GM18907 (cell line): ENCODE data around the gene STK25.

Experiments
- ATAC-seq: cut with Tn5 transposase; IDR thresholded peaks from one replicate; pipeline ENCODE4 v1.9.1; 2021; ENCODE audit warnings: mild to moderate bottlenecking, moderate library complexity; ENCODE audit not compliant: unreplicated experiment

The STK25 gene

DNA sequence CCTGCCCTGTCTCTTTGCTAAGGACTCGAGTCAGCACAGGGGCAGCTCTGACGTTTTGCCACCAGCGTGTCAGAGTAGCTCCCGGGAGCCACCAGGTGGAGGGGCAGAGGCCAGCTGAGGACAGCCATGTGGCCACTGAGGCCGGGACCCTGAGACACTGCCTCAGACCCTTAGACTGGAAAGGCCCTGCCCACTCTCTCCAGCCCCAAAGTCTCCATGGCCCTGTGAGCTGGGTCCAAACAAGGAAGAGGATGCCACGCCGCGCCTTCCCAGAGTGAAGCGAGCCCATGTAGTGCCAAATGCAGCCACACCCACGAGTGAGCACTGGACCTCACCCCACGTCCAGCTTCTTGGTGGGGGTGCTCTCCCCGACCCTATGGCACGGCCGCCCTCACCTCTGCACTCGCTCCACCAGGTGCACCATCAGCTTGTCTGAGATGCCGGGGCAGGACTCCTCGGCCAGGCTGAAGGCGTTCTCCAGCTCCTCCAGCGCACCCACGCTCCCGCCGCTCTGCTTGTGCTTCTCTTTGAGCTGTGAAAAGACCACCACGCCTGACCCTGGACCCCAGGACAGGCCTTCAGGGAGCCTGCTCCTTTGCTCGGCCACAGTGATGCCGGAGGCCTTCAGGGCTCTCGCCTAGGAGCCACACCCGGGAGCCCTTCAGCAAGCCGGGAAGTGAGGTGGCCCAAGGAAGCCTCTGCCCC lies 12.2 kb downstream of the STK25 start:
- ATAC-seq: no peak

DNA sequence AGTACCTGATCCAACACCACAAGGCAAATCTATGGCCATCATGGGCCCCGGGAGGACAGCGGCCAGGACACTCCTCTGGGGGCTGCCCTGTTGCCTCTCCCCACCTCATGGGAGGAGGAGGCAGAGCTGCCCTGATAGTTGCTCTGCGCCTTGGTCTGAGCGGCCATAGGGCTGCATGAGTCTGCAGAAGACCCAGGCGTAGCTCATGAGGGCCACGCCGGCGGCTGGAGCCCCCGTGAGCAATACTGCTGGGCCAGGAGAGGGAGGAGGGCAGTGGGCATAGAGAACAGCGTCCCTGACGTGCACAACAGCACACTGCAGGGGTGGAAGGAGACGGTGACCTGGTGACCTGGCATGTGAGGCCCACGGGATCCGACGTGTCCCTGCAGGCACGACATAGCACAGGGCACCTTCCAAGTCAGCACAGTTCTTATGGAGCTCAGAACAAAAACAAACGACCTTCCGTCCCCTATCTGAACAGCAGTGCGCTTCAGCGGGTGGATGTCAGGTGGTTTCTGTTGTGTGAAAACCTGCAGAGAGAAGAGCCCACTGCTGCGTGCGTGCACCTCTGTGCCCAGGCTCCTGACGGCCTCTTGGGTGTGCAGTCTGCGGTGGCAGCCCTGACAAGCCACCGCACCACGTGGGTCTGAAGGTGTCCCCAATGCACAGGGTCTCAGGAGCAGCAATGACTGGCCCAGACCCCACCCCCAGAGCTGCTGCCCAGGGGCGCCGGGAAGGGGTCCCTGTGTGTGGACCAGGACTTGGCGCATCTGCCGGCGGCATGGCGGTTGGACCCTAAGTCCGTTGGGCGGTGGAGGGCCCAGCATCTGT lies 13.0 kb downstream of the STK25 start:
- ATAC-seq: no peak

DNA sequence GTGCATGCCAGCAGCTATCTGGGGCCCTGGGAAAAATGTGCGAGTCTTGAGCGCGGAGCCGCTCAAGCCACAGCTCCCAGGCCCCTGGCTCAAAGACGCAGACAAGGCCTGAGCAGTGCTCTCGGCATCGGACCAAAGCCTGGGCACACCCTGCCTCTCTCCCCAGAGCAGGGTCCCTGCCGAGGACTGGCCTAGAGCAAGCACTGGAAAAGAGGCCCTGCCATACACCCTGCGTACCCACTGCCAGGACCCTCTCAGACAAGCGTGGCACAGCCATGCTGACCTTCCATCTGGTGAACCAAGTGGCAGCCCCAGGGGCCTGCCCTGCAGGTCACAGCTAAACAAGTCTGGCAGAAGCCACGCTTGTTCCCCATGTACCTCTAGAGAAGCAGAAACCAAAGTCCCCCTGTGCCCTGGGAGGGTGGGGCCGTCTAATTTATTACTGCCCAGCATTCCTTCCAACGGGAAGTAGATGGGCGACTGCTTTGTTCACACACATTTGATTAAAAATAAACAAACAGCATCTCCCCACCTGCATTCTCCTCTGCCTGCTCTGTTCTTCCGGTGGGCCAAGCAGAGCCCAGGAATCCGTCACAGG lies 14.0 kb downstream of the STK25 start:
- ATAC-seq: no peak

DNA sequence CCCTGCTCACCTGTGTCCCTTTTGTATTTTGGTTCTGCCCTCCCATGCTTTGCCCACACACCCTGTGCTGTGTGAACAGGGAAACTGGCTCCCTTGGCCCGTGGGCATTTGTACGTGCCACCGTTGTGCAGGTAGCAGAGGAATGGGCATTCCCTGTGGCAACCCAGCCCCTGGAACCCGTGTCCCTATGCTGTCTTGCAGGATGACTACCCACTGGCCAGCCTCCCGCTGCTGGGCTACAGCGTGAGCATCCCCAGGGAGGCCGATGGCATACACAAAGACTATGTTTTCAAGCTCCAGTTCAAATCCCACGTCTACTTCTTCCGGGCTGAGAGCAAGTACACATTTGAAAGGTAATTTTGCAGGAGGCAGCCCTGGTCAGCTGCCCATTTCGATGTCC lies 15.3 kb downstream of the STK25 start:
- ATAC-seq: no peak

DNA sequence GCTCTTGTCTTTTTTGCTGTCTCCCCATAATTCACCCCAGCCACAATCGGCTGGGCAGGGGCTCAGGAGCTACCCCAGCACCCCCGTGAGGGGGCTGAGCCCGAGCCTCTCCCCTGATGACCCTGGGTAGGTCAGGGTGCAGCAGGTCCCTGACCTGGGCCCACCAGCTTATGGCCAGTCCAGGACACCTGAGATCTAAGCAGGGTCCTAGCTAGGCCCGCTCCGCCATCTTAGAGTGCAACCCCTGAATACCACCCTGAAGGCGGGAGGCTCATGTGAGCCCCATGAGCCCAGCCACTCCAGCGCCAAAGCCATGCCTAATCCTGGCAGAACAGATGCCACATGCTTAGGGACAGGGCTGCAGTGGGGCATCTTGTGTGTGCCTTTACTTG lies 16.2 kb downstream of the STK25 start:
- no peak for ATAC-seq

DNA sequence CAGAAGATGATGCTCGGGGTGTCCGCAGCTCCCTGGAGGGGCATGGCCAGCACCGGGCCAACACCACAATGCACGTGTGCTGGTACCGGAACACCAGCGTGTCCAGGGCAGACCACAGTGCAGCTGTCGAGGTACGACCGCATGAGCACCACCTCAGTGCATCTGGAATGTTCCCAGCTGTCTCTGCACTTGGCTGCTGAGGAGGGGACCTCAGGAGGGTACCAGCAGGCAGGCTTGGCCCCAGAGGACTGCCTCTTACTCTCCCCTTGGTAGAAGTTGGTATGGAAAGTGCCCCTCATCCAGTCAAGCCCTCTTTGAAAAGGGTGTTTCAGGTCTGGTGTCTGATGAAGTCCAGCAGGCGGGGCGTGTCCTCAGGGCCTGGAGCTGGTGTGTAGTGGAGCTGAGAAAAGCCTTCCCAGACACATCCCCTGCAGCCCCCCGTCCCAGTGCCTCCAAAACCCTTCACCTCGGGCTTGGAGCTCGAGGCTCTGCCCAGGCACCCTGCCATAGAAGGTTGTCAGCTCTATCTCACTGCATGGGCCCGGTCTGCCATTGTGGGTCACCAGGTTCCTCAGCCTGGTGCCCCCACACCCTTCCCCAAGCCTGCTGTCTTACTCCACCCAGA lies 16.7 kb downstream of the STK25 start:
- ATAC-seq: no peak

DNA sequence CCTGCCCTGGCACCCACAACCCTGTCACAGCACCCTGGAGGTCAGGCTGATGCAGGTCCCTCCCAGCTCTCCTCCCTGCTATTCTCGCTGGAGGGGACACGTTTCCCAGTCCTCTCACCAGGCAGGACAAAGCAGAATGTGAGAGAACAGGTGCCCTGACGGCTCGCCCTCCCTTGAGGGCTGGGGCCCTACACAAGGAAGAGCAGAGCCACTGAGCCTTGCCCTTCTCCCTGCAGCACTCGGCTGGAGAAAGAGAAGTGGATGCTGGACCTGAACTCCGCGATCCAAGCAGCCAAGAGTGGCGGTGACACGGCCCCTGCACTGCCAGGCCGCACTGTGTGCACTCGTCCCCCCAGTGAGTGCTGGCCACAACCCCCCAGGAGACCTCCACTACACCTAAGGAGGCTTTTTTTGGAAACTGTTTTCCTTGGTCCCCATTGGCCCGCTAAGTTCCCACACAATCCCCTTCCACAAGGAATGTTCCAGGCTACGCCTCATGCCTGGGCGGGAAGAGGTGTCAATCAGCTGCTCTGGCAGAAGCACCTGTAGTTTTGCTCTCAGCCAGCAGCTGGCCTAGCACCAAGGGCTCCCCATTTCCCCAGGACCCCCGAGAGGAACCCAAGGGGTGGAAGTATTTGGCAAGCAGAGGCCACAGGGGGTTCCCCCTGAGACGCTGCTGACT lies 17.4 kb downstream of the STK25 start:
- ATAC-seq: no peak

DNA sequence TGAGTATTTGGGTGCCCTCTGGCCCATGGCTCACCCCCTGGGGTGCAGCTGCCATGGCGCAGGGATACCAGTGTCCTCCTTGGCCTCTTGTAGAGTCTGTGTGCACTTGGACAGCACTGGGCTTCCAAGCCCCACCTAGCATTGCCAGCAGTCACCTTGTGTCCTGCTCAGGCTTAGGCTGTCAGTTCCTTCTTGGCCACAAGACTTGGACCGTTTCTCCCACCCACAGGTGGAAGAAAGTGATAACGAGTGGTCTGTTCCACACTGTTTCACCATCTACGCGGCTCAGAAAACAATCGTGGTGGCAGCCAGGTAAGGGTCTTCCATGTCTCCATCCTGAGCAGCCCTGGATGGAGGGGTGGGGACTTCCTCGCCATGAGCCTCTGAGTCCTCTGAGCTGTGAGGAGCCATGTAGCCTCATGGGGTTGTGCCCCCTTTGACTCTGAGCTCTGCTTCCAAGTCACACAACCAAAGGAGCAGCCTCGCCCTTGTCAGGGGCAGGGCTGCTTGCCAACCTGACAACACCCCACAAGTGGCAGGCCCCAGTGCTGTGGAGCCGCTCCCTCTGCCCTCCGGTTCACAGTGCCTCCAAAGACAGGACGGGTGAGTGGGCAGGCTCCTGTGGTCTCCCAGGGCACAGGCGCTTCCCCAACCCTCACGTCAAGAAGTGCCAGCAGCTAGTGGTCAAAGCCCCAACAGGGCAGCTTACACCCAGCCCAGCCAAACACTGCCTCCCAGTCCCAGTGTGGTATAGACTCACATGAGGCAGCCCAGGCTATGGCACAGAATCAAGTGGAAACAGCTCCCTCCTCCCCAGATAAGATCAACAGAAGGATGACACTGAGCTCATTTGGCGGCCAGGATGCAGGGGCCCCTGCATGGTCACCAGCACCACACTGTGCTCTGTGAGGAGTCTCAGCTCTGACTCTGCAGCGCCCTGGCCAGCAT lies 18.4 kb downstream of the STK25 start:
- ATAC-seq: no peak

DNA sequence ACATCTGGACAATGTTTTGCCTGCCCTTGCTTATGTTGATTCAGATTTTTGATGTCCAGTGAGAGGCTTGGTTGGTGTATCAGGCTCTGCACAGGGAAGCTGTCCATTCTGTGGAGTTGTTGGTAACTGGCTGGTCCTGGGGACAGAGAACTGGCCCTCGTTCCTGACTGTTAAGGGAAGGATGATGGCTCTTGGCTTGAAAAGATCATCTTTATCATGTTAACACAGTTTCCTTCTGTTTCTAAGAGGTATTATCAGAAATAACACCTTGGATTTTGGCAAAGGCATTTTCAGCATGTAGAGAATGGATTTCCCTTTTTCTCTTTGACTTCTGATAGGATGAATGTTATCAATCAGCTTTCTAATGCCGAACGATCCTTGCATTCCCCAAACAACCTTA lies 19.3 kb downstream of the STK25 start:
- no peak for ATAC-seq

DNA sequence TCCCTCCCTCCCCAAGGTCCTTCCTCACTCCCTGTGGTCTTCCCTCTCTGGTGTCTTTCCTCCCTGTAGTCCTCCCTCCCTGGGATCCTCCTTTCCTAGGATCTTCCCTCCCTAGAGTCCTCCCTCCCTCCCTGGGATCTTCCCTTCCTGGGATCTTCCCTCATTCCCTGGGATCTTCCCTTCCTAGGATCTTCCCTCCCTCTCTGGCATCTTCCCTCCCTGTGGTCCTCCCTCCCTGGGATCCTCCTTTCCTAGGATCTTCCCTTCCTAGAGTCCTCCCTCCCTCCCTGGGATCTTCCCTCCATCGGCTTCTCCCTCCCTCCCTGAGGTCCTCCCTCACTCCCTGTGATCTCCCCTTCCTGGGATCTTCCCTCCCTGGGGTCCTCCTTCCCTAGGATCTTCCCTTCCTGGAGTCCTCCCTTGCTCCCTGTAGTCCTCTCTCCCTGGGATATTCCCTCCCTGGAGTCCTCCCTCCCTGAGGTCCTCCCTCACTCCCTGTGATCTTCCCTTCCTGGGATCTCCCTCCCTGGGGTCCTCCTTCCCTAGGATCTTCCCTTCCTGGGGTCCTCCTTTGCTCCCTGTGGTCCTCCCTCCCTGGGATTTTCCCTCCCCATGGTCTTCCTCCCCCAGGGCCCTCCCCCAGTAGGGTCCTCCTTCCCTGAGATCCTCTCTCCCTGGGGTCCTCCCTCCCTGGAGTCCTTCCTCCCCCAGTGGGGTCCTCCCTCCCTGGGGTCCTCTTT lies 23.0 kb downstream of the STK25 start:
- ATAC-seq: no peak

DNA sequence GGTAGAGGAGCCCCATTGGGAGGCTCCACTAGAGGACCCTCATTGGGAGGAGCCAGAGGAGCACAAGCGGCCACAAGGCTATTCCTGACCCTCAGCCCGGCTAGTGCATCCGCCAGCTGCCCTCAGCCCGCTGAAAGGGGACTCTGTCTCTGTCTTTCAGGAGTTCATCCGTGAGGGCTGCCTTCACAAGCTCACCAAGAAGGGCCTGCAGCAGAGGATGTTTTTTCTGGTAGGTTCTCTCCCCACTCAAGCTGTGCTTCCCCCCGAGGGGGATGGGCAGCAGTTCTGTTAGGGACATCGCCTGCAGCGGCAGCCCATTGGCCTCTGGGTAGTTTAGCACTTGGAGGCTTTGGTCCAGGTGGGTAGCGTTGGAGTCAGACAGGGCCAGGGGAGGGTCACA lies 25.1 kb downstream of the STK25 start:
- no peak for ATAC-seq

DNA sequence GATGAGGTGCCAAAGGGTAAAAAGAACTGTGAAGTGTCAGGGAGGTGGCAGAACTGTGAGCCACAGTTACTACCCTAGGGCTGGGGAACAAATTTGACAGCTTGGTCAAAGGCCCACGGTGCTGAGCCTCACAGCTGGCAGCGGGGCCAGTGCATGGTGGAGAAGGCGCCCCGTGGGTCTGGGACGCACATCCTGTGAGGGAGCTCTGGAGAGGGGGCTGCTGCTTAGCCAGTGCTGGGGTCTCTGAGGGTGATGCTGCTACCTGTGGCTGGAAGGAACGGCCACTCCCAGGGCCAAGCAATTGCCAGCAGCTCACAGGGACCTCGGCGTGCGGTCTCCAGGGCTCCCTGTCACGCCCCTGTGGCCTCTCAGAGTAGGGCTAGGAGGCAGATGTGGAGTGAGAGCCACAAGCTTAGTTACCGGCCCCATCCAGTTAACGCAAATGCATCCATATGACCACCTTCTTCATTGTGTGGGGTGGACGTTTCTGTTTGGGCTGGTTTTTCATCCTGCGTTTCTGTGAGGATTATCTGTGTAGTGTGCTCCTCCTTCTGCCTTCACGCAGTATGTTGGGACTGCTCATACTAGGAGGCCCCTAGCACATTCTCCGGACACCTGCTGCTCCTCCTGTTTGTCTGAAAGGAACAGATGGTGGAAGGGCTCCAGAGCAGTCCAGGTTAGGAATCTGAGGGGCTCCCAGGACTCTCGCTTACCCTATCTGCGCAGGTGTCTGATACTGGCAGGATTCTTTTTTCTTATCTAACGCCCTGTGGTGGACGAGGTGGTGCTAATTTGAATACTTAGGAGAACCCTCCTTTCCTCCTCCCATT lies 26.0 kb downstream of the STK25 start:
- ATAC-seq: no peak

DNA sequence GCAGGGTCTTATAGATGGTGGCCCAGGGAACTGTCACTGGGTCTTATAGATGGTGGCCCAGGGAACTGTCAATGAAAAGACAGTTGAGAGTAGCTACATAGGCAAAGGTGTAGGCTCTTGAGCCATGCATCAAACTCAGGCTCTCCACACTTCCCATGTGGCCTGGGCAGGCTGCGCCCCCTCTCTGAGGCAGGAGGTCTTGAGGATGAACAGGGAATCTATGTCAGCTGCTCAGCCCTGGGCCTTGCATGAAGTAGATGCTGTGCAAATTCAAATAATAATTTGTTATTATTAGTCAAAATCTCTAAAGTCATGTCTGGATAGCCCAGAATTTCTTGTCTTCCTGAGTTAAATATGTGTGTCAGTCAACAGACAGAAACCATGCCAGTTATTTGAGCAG lies 26.7 kb downstream of the STK25 start:
- ATAC-seq: no peak

DNA sequence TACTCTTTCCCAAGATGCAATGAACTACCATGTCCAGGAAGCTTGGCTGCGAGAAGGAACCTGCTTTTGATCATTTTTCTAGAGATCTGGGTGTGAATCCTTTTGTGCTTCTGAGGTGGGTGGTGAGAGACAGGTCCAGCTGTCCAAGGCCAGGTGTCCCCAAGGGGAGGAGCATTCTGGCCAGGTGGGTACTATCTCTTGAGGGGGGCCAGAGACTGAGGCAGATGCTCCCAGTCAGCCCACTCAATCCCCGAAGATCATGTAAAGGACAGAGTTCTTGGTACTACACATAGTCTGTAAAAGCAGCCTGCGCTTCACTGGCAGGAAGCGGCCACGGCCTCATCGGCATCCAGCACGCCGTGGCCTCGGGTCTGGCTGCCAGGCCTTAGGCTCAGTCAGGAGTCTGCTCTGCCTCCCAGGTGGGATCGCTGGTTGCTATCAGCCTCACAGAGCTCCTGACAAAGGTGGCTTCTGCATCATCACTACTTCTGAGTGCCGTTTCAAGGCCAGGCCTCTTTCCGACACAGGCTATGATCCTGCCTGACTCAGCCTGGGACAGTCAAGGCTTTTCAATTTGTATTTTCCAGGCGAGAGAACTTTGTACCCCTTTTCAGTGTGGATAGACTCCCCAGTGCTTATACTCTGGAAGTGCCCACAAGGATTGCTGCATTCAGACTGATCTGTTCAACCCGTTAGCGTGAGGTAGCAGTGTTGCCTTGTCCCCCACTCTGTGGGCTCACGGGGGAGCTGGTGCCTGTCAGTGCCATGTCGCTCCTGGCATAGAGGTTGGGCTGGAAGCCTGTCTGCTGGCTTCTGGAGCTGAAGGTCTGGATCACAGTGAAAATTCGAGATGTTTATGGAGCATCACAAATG lies 29.1 kb downstream of the STK25 start:
- ATAC-seq: no peak

DNA sequence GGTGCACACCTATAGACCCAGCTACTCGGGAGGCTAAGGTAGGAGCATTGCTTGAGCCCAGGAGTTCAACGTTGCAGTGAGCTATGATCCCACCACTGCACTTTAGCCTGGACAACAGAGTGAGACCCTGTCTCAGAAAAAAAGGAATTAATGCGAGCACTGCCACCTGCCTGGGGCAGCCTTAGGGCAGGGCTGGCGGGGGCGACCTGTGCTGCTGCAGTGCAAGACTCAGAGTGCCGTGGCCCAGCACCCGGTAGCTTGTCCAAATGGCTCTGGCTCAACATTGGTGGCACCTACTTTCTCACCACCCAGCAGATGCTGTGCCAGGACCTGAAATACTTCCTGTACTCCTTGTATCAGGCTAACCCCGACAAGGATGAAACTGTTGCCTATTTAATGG lies 30.2 kb downstream of the STK25 start:
- no peak for ATAC-seq

DNA sequence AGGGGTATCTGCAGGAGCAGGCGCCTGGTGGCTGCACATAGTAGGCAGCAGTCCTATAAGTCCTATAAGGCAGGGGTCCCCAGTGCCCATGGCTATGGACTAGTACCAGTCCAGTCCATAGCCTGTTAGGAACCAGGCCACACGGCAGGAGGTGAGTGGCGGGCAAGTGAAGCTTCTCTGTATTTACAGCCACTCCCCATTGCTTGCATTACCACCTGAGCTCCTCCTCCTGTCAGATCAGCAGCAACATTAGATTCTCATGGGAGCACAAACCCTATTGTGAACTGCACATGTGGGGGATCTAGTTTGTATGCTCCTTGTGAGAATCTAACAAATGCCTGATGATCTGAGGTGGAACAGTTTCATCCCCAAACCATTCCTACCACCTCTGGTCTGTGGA lies 33.1 kb downstream of the STK25 start:
- no peak for ATAC-seq

DNA sequence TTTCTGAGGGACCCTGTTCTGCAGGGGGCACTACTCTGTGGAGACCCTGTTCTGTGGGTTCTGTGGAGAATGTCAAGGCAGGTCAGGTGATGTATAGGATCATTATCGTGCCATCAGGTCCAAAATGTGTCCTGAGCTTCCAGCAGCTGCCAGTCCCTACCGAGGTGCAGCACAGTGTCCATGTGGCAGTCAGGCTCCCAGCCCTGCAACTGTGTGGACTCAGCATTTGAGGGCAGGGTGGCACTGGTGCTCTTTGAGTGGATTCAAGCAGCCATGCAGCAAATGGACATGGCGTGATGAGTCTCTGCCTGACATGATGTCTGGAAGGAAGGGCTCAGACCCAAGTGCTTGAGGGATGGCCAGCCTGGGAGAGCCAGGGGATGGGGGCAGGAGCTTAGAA lies 35.0 kb downstream of the STK25 start:
- ATAC-seq: no peak

DNA sequence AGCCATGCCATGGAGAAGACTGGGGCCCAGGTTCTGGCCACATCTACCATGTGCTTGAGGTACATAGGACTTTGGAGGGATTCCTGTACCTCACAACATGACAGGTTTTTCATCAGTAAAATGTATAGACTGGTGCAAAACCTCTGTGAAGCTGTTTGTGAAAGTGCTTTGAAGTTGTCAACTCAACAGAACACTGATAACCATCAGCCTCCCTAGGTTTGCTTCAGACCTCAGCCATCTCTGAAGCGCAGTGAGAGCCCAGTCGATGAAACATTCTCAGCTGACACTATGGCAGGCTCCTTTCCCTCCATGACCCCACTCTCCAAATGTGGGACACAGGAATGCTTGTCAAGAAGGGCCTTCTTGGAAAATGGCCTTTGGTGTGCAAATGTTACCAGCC lies 38.6 kb downstream of the STK25 start:
- ATAC-seq: no peak
